Sigmoid colon (tissue), 7 donors: ENCODE results near the gene THSD7B. TPM values are rescaled to one million over a fixed set of nuclear protein-coding genes. Genes with fewer than 3 reads are reported as not detected.

Source experiments
- DNase-seq: peaks from one replicate; pipeline ENCODE4 v3.0.0-alpha.2; 2019
- H3K27ac ChIP-seq, 4 donors: fragments of 200-600 bp; sonication (generic); one replicate each; pipeline ENCODE4 v1.5.1; 2016 to 2019; ENCODE audit warnings: mild to moderate bottlenecking in 1 of 4
- H3K27me3 ChIP-seq, 3 donors: fragments of 200-600 bp; sonication (generic); one replicate each; pipeline ENCODE4 v1.5.1; 2019; ENCODE audit warnings: mild to moderate bottlenecking in 1 of 3
- H3K36me3 ChIP-seq, 4 donors: fragments of 200-600 bp; sonication (generic); one replicate each; pipeline ENCODE4 v1.5.1; 2016 to 2019
- H3K4me1 ChIP-seq, 4 donors: fragments of 200-600 bp; sonication (generic); one replicate each; pipeline ENCODE4 v1.5.1; 2017 to 2019
- H3K4me3 ChIP-seq, 4 donors: fragments of 200-600 bp; sonication (generic); one replicate each; pipeline ENCODE4 v1.5.1; 2017 to 2019; ENCODE audit warnings: mild to moderate bottlenecking in 2 of 4, moderate library complexity in 1 of 4
- H3K9me3 ChIP-seq, 4 donors: fragments of 200-600 bp in 3 of 4; sonication (generic) in 3 of 4; one replicate each; pipeline versions ENCODE4 v1.5.1 to v1.6.1; 2013 to 2019
- CTCF ChIP-seq, 4 experiments: fragments of 450-650 bp in 3 of 4; fragments of 200-600 bp in 1 of 4; IDR thresholded peaks; one replicate each; pipeline ENCODE4 v1.5.1; 2016 to 2019; ENCODE audit warnings: antibody characterized with exemption in 4 of 4, mild to moderate bottlenecking in 3 of 4, moderate library complexity in 2 of 4
- EP300 ChIP-seq, 4 donors: sonication (generic); formaldehyde crosslinking; IDR thresholded peaks; one replicate each; pipeline ENCODE4 v1.6.1; 2017; ENCODE audit warnings: antibody characterized with exemption in 4 of 4
- POLR2A ChIP-seq, 2 donors: fragments of 450-650 bp; IDR thresholded peaks; one replicate each; pipeline ENCODE4 v1.6.1; 2016; ENCODE audit warnings: antibody characterized with exemption in 2 of 2, mild to moderate bottlenecking in 2 of 2, moderate library complexity in 2 of 2
- POLR2AphosphoS5 ChIP-seq, 4 donors: sonication (generic); formaldehyde crosslinking; IDR thresholded peaks; one replicate each; pipeline ENCODE4 v1.6.1; 2017; ENCODE audit warnings: antibody characterized with exemption in 4 of 4
- WGBS, 2 donors: extraction: QIAGEN DNeasy Blood & Tissue Kit; methylation state at CpG; one replicate each; pipeline ENCODE4 v1.1.7; 2013; 5-methylcytosine and 5-hydroxymethylcytosine counted together
- intact Hi-C: fragments of 100-400 bp; cut with DNase I; formaldehyde crosslinking; loops from one replicate; pipeline ENCODE4 v1.15.1; 2023
- polyA plus RNA-seq, 3 donors: library from polyadenylated mRNA; stranded (reverse); fragments of 200-250 nt; gene quantifications; one replicate each; pipeline ENCODE4 v1.2.3, GENCODE V29; 2013
- total RNA-seq, 4 donors: library from RNA; depleted of rRNA; stranded (reverse); fragments of >200 nt; gene quantifications; one replicate each; pipeline ENCODE4 v1.1.0, GENCODE V29; 2016
- donor health status: healthy with polysubstance abuse.
- donor health status: Bipolar disorder and iron deficiency.
- donor health status: healthy.

THSD7B gene
- total and polyA plus RNA-seq, 7 donors = 0.16 to 0.83 (median 0.27) TPM; not detected in 2

GRCh38 chr2:137523931-137524330 lies 758.6 kb downstream of the THSD7B start:
- H3K4me3 ChIP-seq = no peak overlapping the region
- H3K36me3 ChIP-seq = no peaks in the 10 kb centered on the region
- TF ChIP-seq EP300 (IDR thresholded peaks at IDR 0.05) (no peak), POLR2A (IDR thresholded peaks at IDR 0.05) (no peak), POLR2AphosphoS5 (IDR thresholded peaks at IDR 0.05) (no peak), CTCF (IDR thresholded peaks at IDR 0.05) (no peak)
- whole genome bisulfite sequencing, 2 donors = 77 to 85% methylated on average over 3 of the region's 3 CpGs
- no peak overlapping the region for H3K27ac ChIP-seq
- intact Hi-C loops = no loop called here
- H3K27me3 ChIP-seq = no peaks in the 10 kb centered on the region
- DNase-seq = no peak
- no peaks in the 10 kb centered on the region for H3K9me3 ChIP-seq
- H3K4me1 ChIP-seq = no peaks in the 10 kb centered on the region

DNA sequence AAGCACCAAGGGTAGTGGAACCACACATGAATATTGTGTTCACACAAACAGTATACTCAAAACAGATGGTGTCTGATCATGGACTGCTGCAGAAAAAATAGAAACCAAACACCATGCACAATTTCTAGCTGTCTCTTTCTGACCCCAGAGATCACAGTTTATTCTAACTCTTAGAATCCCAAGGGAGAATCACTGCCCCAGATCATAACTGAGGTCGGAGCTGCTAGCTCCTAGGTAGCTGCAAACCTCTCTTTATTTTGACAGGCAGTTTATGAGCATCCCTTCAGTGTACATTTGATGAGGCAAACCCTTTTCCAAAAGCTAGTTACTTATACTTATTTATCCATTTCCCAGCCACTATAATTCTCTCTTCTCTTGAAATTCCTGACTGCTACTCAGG lies 759.8 kb downstream of the THSD7B start:
- no peak for DNase-seq
- H3K4me1 ChIP-seq = no peaks in the 10 kb centered on the region
- H3K9me3 ChIP-seq = no peaks in the 10 kb centered on the region
- no peaks in the 10 kb centered on the region for H3K27me3 ChIP-seq
- 46 to 74% methylated on average over 1 of the region's 1 CpG for WGBS, 2 donors
- no peak overlapping the region for H3K27ac ChIP-seq
- no peaks in the 10 kb centered on the region for H3K36me3 ChIP-seq
- intact Hi-C loops = no loop called here
- H3K4me3 ChIP-seq = no peak overlapping the region
- TF ChIP-seq EP300 (IDR thresholded peaks at IDR 0.05) (no peak), POLR2AphosphoS5 (IDR thresholded peaks at IDR 0.05) (no peak), POLR2A (IDR thresholded peaks at IDR 0.05) (no peak), CTCF (IDR thresholded peaks at IDR 0.05) (no peak)

- Histone ChIP-seq H3K9me3 (no peaks in the 10 kb centered on the region), H3K27me3 (no peaks in the 10 kb centered on the region), H3K4me1 (no peaks in the 10 kb centered on the region), H3K27ac (no peak overlapping the region), H3K36me3 (no peaks in the 10 kb centered on the region), H3K4me3 (no peak overlapping the region)
- intact Hi-C loops = no loop called here
- DNase-seq = no peak
- no peak for TF ChIP-seq POLR2A (IDR thresholded peaks at IDR 0.05)
- no peak for TF ChIP-seq POLR2AphosphoS5 (IDR thresholded peaks at IDR 0.05)
- no peak for TF ChIP-seq CTCF (IDR thresholded peaks at IDR 0.05)
- no peak for TF ChIP-seq EP300 (IDR thresholded peaks at IDR 0.05)
- WGBS, 2 donors = 76 to 91% methylated on average over 2 of the region's 2 CpGs
Observed at GRCh38 chr2:137525641-137526190, 760.4 kb downstream of the THSD7B start.

GRCh38 chr2:137535897-137536296 lies 770.6 kb downstream of the THSD7B start:
- H3K4me3 ChIP-seq = no peak overlapping the region
- TF ChIP-seq POLR2A (IDR thresholded peaks at IDR 0.05) = no peak
- no peak for TF ChIP-seq EP300 (IDR thresholded peaks at IDR 0.05)
- no peak for TF ChIP-seq POLR2AphosphoS5 (IDR thresholded peaks at IDR 0.05)
- TF ChIP-seq CTCF (IDR thresholded peaks at IDR 0.05) = no peak
- DNase-seq = no peak
- H3K9me3 ChIP-seq = no peaks in the 10 kb centered on the region
- intact Hi-C loops = no loop called here
- 85 to 87% methylated on average over 5 of the region's 5 CpGs for WGBS, 2 donors
- H3K4me1 ChIP-seq = no peaks in the 10 kb centered on the region
- no peaks in the 10 kb centered on the region for H3K36me3 ChIP-seq
- no peak overlapping the region for H3K27ac ChIP-seq
- H3K27me3 ChIP-seq = no peaks in the 10 kb centered on the region

- WGBS, 2 donors = 84 to 91% methylated on average over 1 of the region's 1 CpG
- no peak for TF ChIP-seq POLR2A (IDR thresholded peaks at IDR 0.05)
- TF ChIP-seq CTCF (IDR thresholded peaks at IDR 0.05) = no peak
- TF ChIP-seq EP300 (IDR thresholded peaks at IDR 0.05) = no peak
- no peak for TF ChIP-seq POLR2AphosphoS5 (IDR thresholded peaks at IDR 0.05)
- Histone ChIP-seq H3K36me3 (no peaks in the 10 kb centered on the region), H3K4me1 (no peaks in the 10 kb centered on the region), H3K9me3 (no peaks in the 10 kb centered on the region), H3K27me3 (no peaks in the 10 kb centered on the region), H3K4me3 (no peak overlapping the region), H3K27ac (no peak overlapping the region)
- no peak for DNase-seq
- intact Hi-C loops = no loop called here
Observed at GRCh38 chr2:137539336-137539735, 774.0 kb downstream of the THSD7B start.
